Kidney (tissue), 14 donors: Measurements from ENCODE around the gene HNRNPA3. TPM values are rescaled to one million over a fixed set of nuclear protein-coding genes. Genes with fewer than 3 reads are reported as not detected.

Experiments used
- DNase-seq, 5 donors: peaks; one replicate each; pipeline ENCODE4 v3.0.0-alpha.2; 2013 to 2020
- FAIRE-seq: peaks from 2 replicates; lab custom pipeline; 2012; peaks lifted over from hg19 to GRCh38; lab: Jason Lieb, UNC
- H3K27ac ChIP-seq, 2 donors: one replicate each; pipeline ENCODE4 v1.7.0; 2013; ENCODE audit warnings: low read depth in 2 of 2, low read length in 2 of 2, inconsistent platforms in 1 of 2
- H3K27me3 ChIP-seq: one replicate; pipeline ENCODE4 v1.7.1; 2013; ENCODE audit warnings: low read length, inconsistent platforms; ENCODE audit not compliant: control insufficient read depth, insufficient read depth
- H3K36me3 ChIP-seq, 3 donors: one replicate each; pipeline versions ENCODE4 v1.7.0 to v1.7.1; 2013; ENCODE audit warnings: low read length in 3 of 3, control low read depth in 1 of 3, inconsistent platforms in 1 of 3; ENCODE audit not compliant: insufficient read depth in 3 of 3, control insufficient read depth in 2 of 3
- H3K4me1 ChIP-seq, 3 donors: one replicate each; pipeline versions ENCODE4 v1.7.0 to v1.7.1; 2013; ENCODE audit warnings: low read length in 3 of 3, inconsistent platforms in 1 of 3, low read depth in 1 of 3; ENCODE audit not compliant: control insufficient read depth in 2 of 3, insufficient read depth in 2 of 3
- H3K4me3 ChIP-seq, 3 donors: one replicate each; pipeline versions ENCODE4 v1.7.0 to v1.8.1; 2013; ENCODE audit warnings: low read length in 3 of 3, control low read depth in 1 of 3, inconsistent platforms in 1 of 3
- H3K9ac ChIP-seq, 3 donors: one replicate each; pipeline versions ENCODE4 v1.7.0 to v1.7.1; 2013; ENCODE audit warnings: low read length in 3 of 3, control low read depth in 1 of 3, inconsistent platforms in 1 of 3
- H3K9me3 ChIP-seq, 3 donors: one replicate each; pipeline versions ENCODE4 v1.7.0 to v1.7.1; 2013; ENCODE audit warnings: low read length in 3 of 3, control low read depth in 1 of 3, inconsistent platforms in 1 of 3; ENCODE audit not compliant: control insufficient read depth in 2 of 3, insufficient read depth in 1 of 3
- CTCF ChIP-seq: IDR thresholded peaks from 3 replicates; pipeline ENCODE4 v1.5.1; 2012; ENCODE audit warnings: mild to moderate bottlenecking, moderate library complexity, borderline replicate concordance; ENCODE audit not compliant: insufficient read depth; ENCODE audit errors: extremely low read depth
- intact Hi-C: fragments of 100-400 bp; cut with DNase I; formaldehyde crosslinking; loops from one replicate; pipeline ENCODE4 v1.11.1; 2022
- polyA plus RNA-seq: library from polyadenylated mRNA; stranded (reverse); fragments of 350-450 nt; fragmentation: Illumina TruSeq; extraction: RNeasy Lipid Tissue Mini Kit (QIAGEN cat#74804); gene quantifications from one replicate; pipeline ENCODE4 v1.2.3, GENCODE V29; 2014; ENCODE audit warnings: low read depth, low replicate concordance; ENCODE audit not compliant: insufficient read depth
- total RNA-seq: library from RNA; stranded (reverse); fragmentation: NEBNext Ultra II Directional; extraction: Animal tissue kit (Norgen Biotek cat#: 25700); gene quantifications from one replicate; pipeline ENCODE4 v1.2.1, GENCODE V29; 2021
- donor health status: control.
- donor health status: control.
- donor health status: control.
- donor health status: control.
- donor health status: control.
- donor health status: DM: yes; HTN: yes; CAD: no.
- donor health status: Normal renal cell carcinoma (clear cell type).

HNRNPA3 gene
- total and polyA plus RNA-seq, 2 donors from 2014 or later = 156 to 173 TPM

GRCh38 chr2:177174486-177174885 lies 38.1 kb upstream of the HNRNPA3 start:
- Histone ChIP-seq H3K27ac (no peak overlapping the region), H3K27me3 (no peaks in the 10 kb centered on the region), H3K36me3 (no peaks in the 10 kb centered on the region), H3K9me3 (no peaks in the 10 kb centered on the region), H3K4me3 (no peak overlapping the region), H3K9ac (no peak overlapping the region), H3K4me1 (peaks cover 2 to 11% (median 5%) of the 10 kb centered on the region in 3 donors)
- DNase-seq = no peak
- no peak for FAIRE-seq
- intact Hi-C loops = no loop called here
- TF ChIP-seq CTCF = no peak

- H3K4me3 ChIP-seq = no peak overlapping the region
- no peak overlapping the region for H3K27ac ChIP-seq
- no peaks in the 10 kb centered on the region for H3K9me3 ChIP-seq
- H3K36me3 ChIP-seq = no peaks in the 10 kb centered on the region
- no peak for TF ChIP-seq CTCF
- no peak overlapping the region for H3K9ac ChIP-seq
- FAIRE-seq (no peak), DNase-seq (no peak)
- intact Hi-C loops = no loop called here
- no peaks in the 10 kb centered on the region for H3K27me3 ChIP-seq
- peaks cover 0 to 2% (median 2%) of the 10 kb centered on the region in 3 donors for H3K4me1 ChIP-seq
Observed at GRCh38 chr2:177175917-177176668, 36.5 kb upstream of the HNRNPA3 start.

GRCh38 chr2:177178797-177179196 lies 33.8 kb upstream of the HNRNPA3 start:
- intact Hi-C loops = no loop called here
- FAIRE-seq = no peak
- no peak for DNase-seq
- no peak overlapping the region for H3K27ac ChIP-seq
- no peaks in the 10 kb centered on the region for H3K36me3 ChIP-seq
- H3K4me3 ChIP-seq = no peak overlapping the region
- H3K9me3 ChIP-seq = no peaks in the 10 kb centered on the region
- H3K9ac ChIP-seq = no peak overlapping the region
- no peaks in the 10 kb centered on the region for H3K4me1 ChIP-seq
- TF ChIP-seq CTCF = no peak
- H3K27me3 ChIP-seq = no peaks in the 10 kb centered on the region
